ENCODE data around the gene HSPH1.
"Not testable (repeated sequence)": the region's sequence is repeated elsewhere in the genome, so short reads cannot be mapped to it uniquely, and the experiment has no call there.

Gene HSPH1

DNA sequence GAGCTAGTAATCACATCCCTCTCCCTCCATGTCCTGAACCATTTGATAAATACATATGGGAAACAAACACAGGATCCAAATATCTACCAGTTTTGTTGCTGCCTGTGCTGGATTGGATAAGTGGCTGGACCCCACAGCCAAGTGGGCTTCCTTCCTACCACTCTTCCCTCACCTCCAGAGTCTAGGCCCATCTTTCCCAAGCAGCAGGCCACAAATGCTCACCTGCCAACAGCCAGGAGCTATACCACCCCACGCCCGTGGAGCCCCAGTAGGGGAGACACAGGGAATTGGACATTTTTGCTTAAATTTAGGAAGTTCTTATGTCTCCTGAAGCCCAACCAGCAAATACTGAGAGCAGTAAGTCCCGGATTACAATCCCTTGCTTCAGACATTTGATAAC is 55.8 kb downstream of the HSPH1 start:
- H3K27ac ChIP-seq = no peak overlapping the region
- no peak for TF ChIP-seq ZFX (IDR thresholded peaks at IDR 0.05)
- TF ChIP-seq, protein P1, sequence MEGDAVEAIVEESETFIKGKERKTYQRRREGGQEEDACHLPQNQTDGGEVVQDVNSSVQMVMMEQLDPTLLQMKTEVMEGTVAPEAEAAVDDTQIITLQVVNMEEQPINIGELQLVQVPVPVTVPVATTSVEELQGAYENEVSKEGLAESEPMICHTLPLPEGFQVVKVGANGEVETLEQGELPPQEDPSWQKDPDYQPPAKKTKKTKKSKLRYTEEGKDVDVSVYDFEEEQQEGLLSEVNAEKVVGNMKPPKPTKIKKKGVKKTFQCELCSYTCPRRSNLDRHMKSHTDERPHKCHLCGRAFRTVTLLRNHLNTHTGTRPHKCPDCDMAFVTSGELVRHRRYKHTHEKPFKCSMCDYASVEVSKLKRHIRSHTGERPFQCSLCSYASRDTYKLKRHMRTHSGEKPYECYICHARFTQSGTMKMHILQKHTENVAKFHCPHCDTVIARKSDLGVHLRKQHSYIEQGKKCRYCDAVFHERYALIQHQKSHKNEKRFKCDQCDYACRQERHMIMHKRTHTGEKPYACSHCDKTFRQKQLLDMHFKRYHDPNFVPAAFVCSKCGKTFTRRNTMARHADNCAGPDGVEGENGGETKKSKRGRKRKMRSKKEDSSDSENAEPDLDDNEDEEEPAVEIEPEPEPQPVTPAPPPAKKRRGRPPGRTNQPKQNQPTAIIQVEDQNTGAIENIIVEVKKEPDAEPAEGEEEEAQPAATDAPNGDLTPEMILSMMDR (conservative IDR thresholded peaks at IDR 0.05) = no peak

- TF ChIP-seq ZFX (IDR thresholded peaks at IDR 0.05) = no peak
- TF ChIP-seq, protein P1 (conservative IDR thresholded peaks at IDR 0.05) = no peak
- no peak overlapping the region for H3K27ac ChIP-seq
Observed at GRCh38 chr13:31105020-31105795, 56.5 kb downstream of the HSPH1 start.

- no peak overlapping the region for H3K27ac ChIP-seq
- TF ChIP-seq, protein P1 (conservative IDR thresholded peaks at IDR 0.05) = no peak
- TF ChIP-seq ZFX (IDR thresholded peaks at IDR 0.05) = no peak
Observed at GRCh38 chr13:31102905-31103304, 58.8 kb downstream of the HSPH1 start.

- no peak overlapping the region for H3K27ac ChIP-seq
- TF ChIP-seq ZFX (IDR thresholded peaks at IDR 0.05) = no peak
- TF ChIP-seq, protein P1 (conservative IDR thresholded peaks at IDR 0.05) = no peak
Observed at GRCh38 chr13:31101472-31102170, 60.1 kb downstream of the HSPH1 start.

- H3K27ac ChIP-seq = no peak overlapping the region
- no peak for TF ChIP-seq ZFX (IDR thresholded peaks at IDR 0.05)
- TF ChIP-seq, protein P1 (conservative IDR thresholded peaks at IDR 0.05) = no peak
Observed at GRCh38 chr13:31100721-31101120, 61.0 kb downstream of the HSPH1 start.

DNA sequence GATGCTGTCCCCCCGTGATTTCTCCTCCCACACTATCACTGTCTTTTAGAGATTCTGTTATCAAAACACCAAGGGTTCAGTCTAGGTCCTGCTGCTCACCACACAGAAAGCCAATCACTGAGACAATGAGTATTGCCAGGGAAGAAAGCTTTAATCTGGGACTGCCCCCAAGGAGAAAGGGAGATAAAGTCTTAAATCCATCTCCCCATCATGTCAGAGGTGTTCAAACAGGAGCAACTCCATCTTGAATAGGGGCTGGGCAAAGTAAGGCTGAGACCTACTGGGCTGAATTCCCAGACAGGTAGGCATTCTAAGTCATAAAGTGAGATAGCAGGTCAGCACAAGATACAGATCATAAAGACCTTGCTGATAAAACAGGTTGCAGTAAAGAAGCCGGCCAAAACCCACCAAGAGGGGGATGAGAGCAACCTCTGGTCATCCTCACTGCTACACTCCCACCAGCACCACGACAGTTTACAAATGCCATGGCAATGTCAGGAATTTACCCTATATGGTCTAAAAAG is 63.7 kb downstream of the HSPH1 start:
- H3K27ac ChIP-seq = not testable (repeated sequence)

GRCh38 chr13:31096654-31097302 is 64.9 kb downstream of the HSPH1 start:
- no peak overlapping the region for H3K27ac ChIP-seq
- TF ChIP-seq, protein P1 (conservative IDR thresholded peaks at IDR 0.05) = no peak

Measured in C4-2B (cell line).